Measurements from ENCODE around the gene ATMIN. TPM values are rescaled to one million over a fixed set of nuclear protein-coding genes. Genes with fewer than 3 reads are reported as not detected.

ATMIN gene
- total and polyA plus RNA-seq, 2 donors (not counting 1 experiment from before 2014, with no cell fraction given) = 43.8 to 52.8 TPM

DNA sequence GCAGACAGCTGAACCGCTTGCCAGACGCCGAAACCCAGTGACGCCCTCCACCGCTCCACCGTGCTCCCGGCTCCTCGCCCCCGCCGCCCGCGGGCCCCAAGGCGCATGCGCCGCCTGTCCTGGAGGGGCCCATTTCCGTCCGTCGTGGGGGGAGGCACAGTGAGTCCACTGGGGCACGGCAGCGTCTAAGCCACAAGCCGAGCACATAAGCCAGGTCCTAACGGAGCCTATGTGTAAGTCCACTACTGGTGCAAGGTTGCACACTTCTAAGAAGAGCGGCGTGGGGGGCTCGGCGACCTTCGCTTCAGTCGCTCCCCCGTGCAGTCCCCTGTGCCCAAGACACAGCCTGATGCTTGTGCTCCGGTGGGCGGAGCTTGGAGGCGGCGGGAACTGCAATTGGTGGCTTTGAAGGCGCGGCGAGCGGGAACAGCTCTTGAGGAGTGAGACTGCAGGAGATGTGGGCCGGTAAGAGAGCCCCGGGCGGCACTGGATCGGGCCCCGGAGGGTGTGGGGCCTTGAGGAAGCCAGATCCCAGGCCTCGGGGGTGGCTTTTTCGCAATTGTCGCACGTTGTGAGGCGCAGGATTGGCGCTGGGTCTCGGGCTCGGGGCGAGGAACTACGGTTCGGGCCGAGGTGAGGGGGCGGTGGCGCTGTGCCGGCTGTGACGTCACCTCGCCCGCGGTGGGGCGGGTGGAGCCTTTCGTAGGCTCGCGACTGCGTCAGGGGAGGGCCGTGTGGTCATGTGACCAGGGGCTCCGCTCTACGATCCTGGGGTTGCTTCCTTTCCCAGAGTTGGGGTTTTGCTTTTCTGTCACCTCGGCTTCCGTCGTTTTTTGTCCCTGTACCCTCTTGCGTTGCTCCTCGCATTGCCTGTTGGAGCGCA, 28.6 kb upstream of the ATMIN start, which contains the start of the genes CENPN and CMC2:
TSS of gene CENPN (plus strand) at position 402 of the 883 bp plus-strand sequence. CDS start 4,726 bp downstream, outside the sequence.
TSS of gene CMC2 (minus strand) at position 73 of the 883 bp plus-strand sequence. CDS start 9,491 bp downstream, outside the sequence.
- Histone ChIP-seq H3K27me3 (ENCODE audit: control insufficient read depth, insufficient read depth, low read length) (no peaks in the 10 kb centered on the region), H3K4me3 (replicated peaks in 1 of 4; ENCODE audit: control extremely low read depth in 1 of 4, insufficient read depth in 1 of 4, low read depth in 3 of 4, low read length in 4 of 4) (peak within 1 kb of the TSS; percentile 85 to 97 (median 89)), H3K27ac (ENCODE audit: insufficient read depth, low read length) (peak within 1 kb of the TSS; percentile 100), H3K9ac (ENCODE audit: insufficient read depth, low read length) (peak within 1 kb of the TSS; percentile 99), H3K79me2 (ENCODE audit: control insufficient read depth, insufficient read depth, low read length) (peaks cover 80% of the 10 kb centered on the region), H3K9me3 (ENCODE audit: control insufficient read depth, insufficient read depth, low read depth, low read length) (no peaks in the 10 kb centered on the region), H2AFZ (ENCODE audit: low read length) (peak within 1 kb of the TSS; percentile 99), H3K36me3 (ENCODE audit: control insufficient read depth, insufficient read depth, low read length) (no peaks in the 10 kb centered on the region), H3K4me2 (ENCODE audit: extremely low read depth, insufficient read depth, low read length) (peak within 1 kb of the TSS; percentile 99), H3K4me1 (ENCODE audit: control insufficient read depth, extremely low read depth, insufficient read depth, low read length) (peaks cover 2% of the 10 kb centered on the region), H4K20me1 (ENCODE audit: control insufficient read depth, extremely low read depth, insufficient read depth, low read length) (no peaks in the 10 kb centered on the region)
- DNase-seq (ENCODE audit: low read depth in 2 of 2) = peak; percentile 99
- no peak for TF ChIP-seq EZH2 (IDR thresholded peaks at IDR 0.05; ENCODE audit: low read length, missing control alignments)
- TF ChIP-seq, protein P1, sequence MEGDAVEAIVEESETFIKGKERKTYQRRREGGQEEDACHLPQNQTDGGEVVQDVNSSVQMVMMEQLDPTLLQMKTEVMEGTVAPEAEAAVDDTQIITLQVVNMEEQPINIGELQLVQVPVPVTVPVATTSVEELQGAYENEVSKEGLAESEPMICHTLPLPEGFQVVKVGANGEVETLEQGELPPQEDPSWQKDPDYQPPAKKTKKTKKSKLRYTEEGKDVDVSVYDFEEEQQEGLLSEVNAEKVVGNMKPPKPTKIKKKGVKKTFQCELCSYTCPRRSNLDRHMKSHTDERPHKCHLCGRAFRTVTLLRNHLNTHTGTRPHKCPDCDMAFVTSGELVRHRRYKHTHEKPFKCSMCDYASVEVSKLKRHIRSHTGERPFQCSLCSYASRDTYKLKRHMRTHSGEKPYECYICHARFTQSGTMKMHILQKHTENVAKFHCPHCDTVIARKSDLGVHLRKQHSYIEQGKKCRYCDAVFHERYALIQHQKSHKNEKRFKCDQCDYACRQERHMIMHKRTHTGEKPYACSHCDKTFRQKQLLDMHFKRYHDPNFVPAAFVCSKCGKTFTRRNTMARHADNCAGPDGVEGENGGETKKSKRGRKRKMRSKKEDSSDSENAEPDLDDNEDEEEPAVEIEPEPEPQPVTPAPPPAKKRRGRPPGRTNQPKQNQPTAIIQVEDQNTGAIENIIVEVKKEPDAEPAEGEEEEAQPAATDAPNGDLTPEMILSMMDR (conservative IDR thresholded peaks at IDR 0.05 in 1 of 2, IDR thresholded peaks at IDR 0.05 in 1 of 2; ENCODE audit: low read depth in 1 of 2, low read length in 2 of 2) = peak in 1 of 2 donors; percentile 22

DNA sequence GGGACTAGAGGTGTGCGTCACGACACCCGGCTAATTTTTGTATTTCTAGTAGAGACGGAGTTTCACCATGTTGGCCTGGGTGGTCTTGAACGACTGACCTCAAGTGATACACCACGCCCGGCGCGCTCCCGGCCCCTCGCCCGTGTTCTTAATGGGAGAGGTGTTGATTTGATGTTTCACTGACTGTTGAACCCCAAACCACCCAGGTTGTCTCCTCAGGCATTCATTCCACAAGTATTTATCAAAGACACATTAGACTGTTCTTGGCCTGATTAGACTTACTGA, 27.2 kb upstream of the ATMIN start:
- H2AFZ ChIP-seq (ENCODE audit: low read length) = no peak overlapping the region

DNA sequence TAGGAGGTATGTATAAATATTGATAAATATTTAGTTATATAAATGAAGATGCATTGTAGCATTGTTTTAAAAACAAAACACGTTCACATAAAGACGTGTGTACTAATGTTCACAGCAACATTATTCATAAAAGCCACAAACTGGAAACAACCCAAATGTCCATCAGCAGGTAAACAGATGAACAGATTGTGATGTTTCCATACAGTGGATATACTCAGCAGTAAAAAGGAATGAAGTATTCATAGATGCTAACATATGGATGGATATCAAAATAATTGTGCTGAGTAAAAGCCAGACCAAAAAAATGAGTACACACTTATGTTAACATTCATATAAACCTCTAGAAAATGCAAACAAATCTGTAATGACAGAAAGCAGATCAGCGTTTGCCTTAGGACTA, 22.7 kb upstream of the ATMIN start:
- H3K9me3 ChIP-seq (ENCODE audit: control insufficient read depth, insufficient read depth, low read depth, low read length) = no peaks in the 10 kb centered on the region
- H4K20me1 ChIP-seq (ENCODE audit: control insufficient read depth, extremely low read depth, insufficient read depth, low read length) = no peaks in the 10 kb centered on the region
- H3K4me1 ChIP-seq (ENCODE audit: control insufficient read depth, extremely low read depth, insufficient read depth, low read length) = no peaks in the 10 kb centered on the region
- no peak overlapping the region for H2AFZ ChIP-seq (ENCODE audit: low read length)
- no peak overlapping the region for H3K4me2 ChIP-seq (ENCODE audit: extremely low read depth, insufficient read depth, low read length)
- H3K27ac ChIP-seq (ENCODE audit: insufficient read depth, low read length) = no peak overlapping the region
- H3K27me3 ChIP-seq (ENCODE audit: control insufficient read depth, insufficient read depth, low read length) = no peaks in the 10 kb centered on the region
- TF ChIP-seq, protein P1 (conservative IDR thresholded peaks at IDR 0.05 in 1 of 2, IDR thresholded peaks at IDR 0.05 in 1 of 2; ENCODE audit: low read depth in 1 of 2, low read length in 2 of 2) = no peak
- no peak for TF ChIP-seq EZH2 (IDR thresholded peaks at IDR 0.05; ENCODE audit: low read length, missing control alignments)
- DNase-seq (ENCODE audit: low read depth in 2 of 2) = no peak
- no peak overlapping the region for H3K4me3 ChIP-seq (replicated peaks in 1 of 4; ENCODE audit: control extremely low read depth in 1 of 4, insufficient read depth in 1 of 4, low read depth in 3 of 4, low read length in 4 of 4)
- no peak overlapping the region for H3K9ac ChIP-seq (ENCODE audit: insufficient read depth, low read length)
- H3K79me2 ChIP-seq (ENCODE audit: control insufficient read depth, insufficient read depth, low read length) = peaks cover 33% of the 10 kb centered on the region
- peaks cover 5% of the 10 kb centered on the region for H3K36me3 ChIP-seq (ENCODE audit: control insufficient read depth, insufficient read depth, low read length)

More for the DNA sequence above, 27.2 kb upstream of the ATMIN start:
- DNase-seq (ENCODE audit: low read depth in 2 of 2) = peak in 1 of 2 donors; percentile 1
- Histone ChIP-seq H3K4me1 (ENCODE audit: control insufficient read depth, extremely low read depth, insufficient read depth, low read length) (peaks cover 2% of the 10 kb centered on the region), H3K4me3 (replicated peaks in 1 of 4; ENCODE audit: control extremely low read depth in 1 of 4, insufficient read depth in 1 of 4, low read depth in 3 of 4, low read length in 4 of 4) (peak overlapping the region in 2 of 4 experiments; percentile 85 to 97), H3K27me3 (ENCODE audit: control insufficient read depth, insufficient read depth, low read length) (no peaks in the 10 kb centered on the region), H3K27ac (ENCODE audit: insufficient read depth, low read length) (peak overlapping the region; percentile 100), H3K9me3 (ENCODE audit: control insufficient read depth, insufficient read depth, low read depth, low read length) (no peaks in the 10 kb centered on the region), H4K20me1 (ENCODE audit: control insufficient read depth, extremely low read depth, insufficient read depth, low read length) (no peaks in the 10 kb centered on the region), H3K9ac (ENCODE audit: insufficient read depth, low read length) (no peak overlapping the region), H3K79me2 (ENCODE audit: control insufficient read depth, insufficient read depth, low read length) (peaks cover 67% of the 10 kb centered on the region), H3K36me3 (ENCODE audit: control insufficient read depth, insufficient read depth, low read length) (no peaks in the 10 kb centered on the region), H3K4me2 (ENCODE audit: extremely low read depth, insufficient read depth, low read length) (peak overlapping the region; percentile 83)
- TF ChIP-seq EZH2 (IDR thresholded peaks at IDR 0.05; ENCODE audit: low read length, missing control alignments) = no peak
- TF ChIP-seq, protein P1 (conservative IDR thresholded peaks at IDR 0.05 in 1 of 2, IDR thresholded peaks at IDR 0.05 in 1 of 2; ENCODE audit: low read depth in 1 of 2, low read length in 2 of 2) = no peak
